Muscle layer of colon (tissue), 2 donors: ENCODE measurements around the gene THEM4.
"Not testable (repeated sequence)": the region's sequence is repeated elsewhere in the genome, so short reads cannot be mapped to it uniquely, and the experiment has no call there.

ENCODE experiments used
- H3K27ac ChIP-seq: one replicate; pipeline ENCODE4 v1.7.0; 2013; ENCODE audit warnings: low read depth, mild to moderate bottlenecking, low read length, moderate library complexity
- H3K27me3 ChIP-seq, 2 donors: one replicate each; pipeline ENCODE4 v1.7.0; 2013; ENCODE audit warnings: low read length in 2 of 2, mild to moderate bottlenecking in 2 of 2; ENCODE audit not compliant: insufficient read depth in 2 of 2, control insufficient read depth in 1 of 2
- H3K36me3 ChIP-seq: one replicate; pipeline ENCODE4 v1.7.0; 2013; ENCODE audit warnings: mild to moderate bottlenecking, low read length; ENCODE audit not compliant: insufficient read depth
- H3K4me1 ChIP-seq: one replicate; pipeline ENCODE4 v1.7.0; 2013; ENCODE audit warnings: mild to moderate bottlenecking, low read length; ENCODE audit not compliant: insufficient read depth
- H3K4me3 ChIP-seq, 2 donors: one replicate each; pipeline ENCODE4 v1.7.0; 2013; ENCODE audit warnings: low read length in 2 of 2, low read depth in 1 of 2, mild to moderate bottlenecking in 1 of 2, moderate library complexity in 1 of 2
- H3K9ac ChIP-seq: one replicate; pipeline ENCODE4 v1.7.0; 2013; ENCODE audit warnings: low read length
- H3K9me3 ChIP-seq: one replicate; pipeline ENCODE4 v1.7.0; 2013; ENCODE audit warnings: mild to moderate bottlenecking, low read length
- donor health status: abdominal sarcoma.
- donor health status: Adenocarcinoma of cecum.

The THEM4 gene

GRCh38 chr1:151885479-151885878 lies 23.8 kb downstream of the THEM4 start:
- Histone ChIP-seq H3K4me3 (no peak overlapping the region), H3K36me3 (peaks cover 11% of the 10 kb centered on the region), H3K9ac (no peak overlapping the region), H3K27ac (no peak overlapping the region), H3K4me1 (no peaks in the 10 kb centered on the region), H3K9me3 (no peaks in the 10 kb centered on the region), H3K27me3 (no peaks in the 10 kb centered on the region)

GRCh38 chr1:151884879-151885278 lies 24.4 kb downstream of the THEM4 start:
- not testable (repeated sequence) for H3K9ac ChIP-seq, H3K27ac ChIP-seq, H3K9me3 ChIP-seq, H3K27me3 ChIP-seq, H3K4me1 ChIP-seq, H3K4me3 ChIP-seq
- H3K36me3 ChIP-seq: peaks cover 11% of the 10 kb centered on the region

GRCh38 chr1:151884445-151884844 lies 24.9 kb downstream of the THEM4 start:
- not testable (repeated sequence) for H3K4me3 ChIP-seq, H3K9ac ChIP-seq, H3K27me3 ChIP-seq, H3K9me3 ChIP-seq, H3K27ac ChIP-seq, H3K4me1 ChIP-seq
- peaks cover 11% of the 10 kb centered on the region for H3K36me3 ChIP-seq

GRCh38 chr1:151883898-151884297 lies 25.4 kb downstream of the THEM4 start:
- not testable (repeated sequence) for H3K4me3 ChIP-seq, H3K9ac ChIP-seq, H3K9me3 ChIP-seq, H3K27me3 ChIP-seq, H3K4me1 ChIP-seq, H3K27ac ChIP-seq
- peaks cover 11% of the 10 kb centered on the region for H3K36me3 ChIP-seq

- H3K4me1 ChIP-seq, H3K9ac ChIP-seq, H3K9me3 ChIP-seq, H3K36me3 ChIP-seq, H3K27me3 ChIP-seq, H3K4me3 ChIP-seq, H3K27ac ChIP-seq: not testable (repeated sequence)
Measured at GRCh38 chr1:151882918-151883317, 26.4 kb downstream of the THEM4 start.

- Histone ChIP-seq H3K36me3 (peaks cover 1% of the 10 kb centered on the region), H3K27ac (no peak overlapping the region), H3K4me1 (no peaks in the 10 kb centered on the region), H3K9me3 (no peaks in the 10 kb centered on the region), H3K4me3 (no peak overlapping the region), H3K9ac (no peak overlapping the region), H3K27me3 (no peaks in the 10 kb centered on the region)
Measured at GRCh38 chr1:151882466-151882865, 26.8 kb downstream of the THEM4 start.

GRCh38 chr1:151881479-151881878 lies 27.8 kb downstream of the THEM4 start:
- no peak overlapping the region for H3K9ac ChIP-seq

GRCh38 chr1:151875419-151876097 lies 33.8 kb downstream of the THEM4 start:
- no peak overlapping the region for H3K27ac ChIP-seq
- no peaks in the 10 kb centered on the region for H3K36me3 ChIP-seq
- no peaks in the 10 kb centered on the region for H3K27me3 ChIP-seq
- H3K9me3 ChIP-seq: no peaks in the 10 kb centered on the region
- H3K4me1 ChIP-seq: no peaks in the 10 kb centered on the region
- H3K4me3 ChIP-seq: no peak overlapping the region
- H3K9ac ChIP-seq: no peak overlapping the region

More at GRCh38 chr1:151881479-151881878, 27.8 kb downstream of the THEM4 start:
- Histone ChIP-seq H3K4me1 (no peaks in the 10 kb centered on the region), H3K27ac (no peak overlapping the region), H3K27me3 (no peaks in the 10 kb centered on the region), H3K4me3 (no peak overlapping the region), H3K9me3 (no peaks in the 10 kb centered on the region), H3K36me3 (no peaks in the 10 kb centered on the region)

- H3K9me3 ChIP-seq, H3K4me3 ChIP-seq, H3K27ac ChIP-seq, H3K4me1 ChIP-seq, H3K36me3 ChIP-seq, H3K9ac ChIP-seq, H3K27me3 ChIP-seq: not testable (repeated sequence)
Measured at GRCh38 chr1:151872776-151873175, 36.5 kb downstream of the THEM4 start.

GRCh38 chr1:151871284-151872030 lies 37.9 kb downstream of the THEM4 start:
- no peaks in the 10 kb centered on the region for H3K9me3 ChIP-seq
- H3K4me1 ChIP-seq: no peaks in the 10 kb centered on the region
- no peaks in the 10 kb centered on the region for H3K36me3 ChIP-seq
- H3K27ac ChIP-seq: no peak overlapping the region
- H3K27me3 ChIP-seq: no peaks in the 10 kb centered on the region
- H3K4me3 ChIP-seq: no peak overlapping the region
- H3K9ac ChIP-seq: no peak overlapping the region

GRCh38 chr1:151868486-151868885 lies 40.8 kb downstream of the THEM4 start:
- no peaks in the 10 kb centered on the region for H3K36me3 ChIP-seq
- H3K27me3 ChIP-seq: no peaks in the 10 kb centered on the region
- H3K27ac ChIP-seq: no peak overlapping the region
- no peak overlapping the region for H3K9ac ChIP-seq
- H3K4me1 ChIP-seq: no peaks in the 10 kb centered on the region
- no peak overlapping the region for H3K4me3 ChIP-seq
- no peaks in the 10 kb centered on the region for H3K9me3 ChIP-seq
